SK-N-MC (cell line): ENCODE measurements around the gene CACNA1C.

Experiments used
- EZH2 ChIP-seq: fragments of 200-600 bp; sonication (generic); IDR thresholded peaks from one replicate; pipeline ENCODE4 v1.6.1; 2017; ENCODE audit warnings: antibody characterized with exemption
- POLR2AphosphoS5 ChIP-seq: IDR thresholded peaks from 2 replicates; pipeline ENCODE4 v1.6.1; 2012; ENCODE audit warnings: mild to moderate bottlenecking, low read depth, low read length, borderline replicate concordance

DNA sequence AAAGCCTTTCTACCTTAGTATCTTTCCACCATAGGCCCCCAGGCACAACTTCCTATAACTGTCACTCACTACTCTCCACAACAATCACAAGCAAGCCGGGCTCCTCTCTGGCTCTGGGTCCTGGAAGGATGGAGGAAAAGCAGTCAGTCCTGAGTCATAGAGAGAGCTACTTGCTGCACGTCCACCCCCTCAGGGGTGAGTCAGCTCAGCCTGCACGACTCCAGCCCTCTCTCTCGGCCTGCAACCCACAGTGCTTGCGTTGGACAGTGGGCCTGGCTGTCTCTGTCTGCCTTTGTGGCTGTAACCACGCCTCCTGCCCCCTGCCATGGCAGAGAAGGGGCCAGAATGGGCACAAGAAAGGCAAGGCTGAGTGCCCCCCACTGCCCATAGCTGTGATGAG, 587.9 kb downstream of the CACNA1C start:
- TF ChIP-seq EZH2 (no peak), POLR2AphosphoS5 (no peak)
